ENCODE results near the gene ALDH1A3. TPM values are rescaled to one million over a fixed set of nuclear protein-coding genes. Genes with fewer than 3 reads are reported as not detected.

The ALDH1A3 gene
- total and polyA plus RNA-seq, 7 donors = 8.6 to 71.2 (median 36.4) TPM

- H3K27ac ChIP-seq = no peak overlapping the region
- no peaks in the 10 kb centered on the region for H3K27me3 ChIP-seq
- H3K36me3 ChIP-seq = peaks cover 0 to 35% (median 7%) of the 10 kb centered on the region in 4 donors
- no peak for TF ChIP-seq EP300 (IDR thresholded peaks at IDR 0.05)
- no peak for TF ChIP-seq POLR2AphosphoS5 (IDR thresholded peaks at IDR 0.05)
- DNase-seq = no peak
- intact Hi-C loops (cut with DNase I) = loop anchor here (5.0 kb wide), 1 partner anchor 328 kb away; the partner anchor contains the start of gene CHSY1
- no peak overlapping the region for H3K4me3 ChIP-seq
- 93 to 95% methylated on average over 5 of the region's 5 CpGs for WGBS, 2 donors
- H3K4me1 ChIP-seq = peaks cover 0 to 23% (median 6%) of the 10 kb centered on the region in 4 donors
- H3K9me3 ChIP-seq = no peaks in the 10 kb centered on the region
Observed at GRCh38 chr15:100923902-100924301, 44.3 kb downstream of the ALDH1A3 start.

GRCh38 chr15:100924436-100924835, 44.8 kb downstream of the ALDH1A3 start:
- H3K9me3 ChIP-seq = no peaks in the 10 kb centered on the region
- no peak overlapping the region for H3K27ac ChIP-seq
- no peaks in the 10 kb centered on the region for H3K27me3 ChIP-seq
- WGBS, 2 donors = 91 to 94% methylated on average over 11 of the region's 11 CpGs
- peaks cover 0 to 23% (median 6%) of the 10 kb centered on the region in 4 donors for H3K4me1 ChIP-seq
- no peak overlapping the region for H3K4me3 ChIP-seq
- peaks cover 0 to 35% (median 7%) of the 10 kb centered on the region in 4 donors for H3K36me3 ChIP-seq
- no peak for TF ChIP-seq POLR2AphosphoS5 (IDR thresholded peaks at IDR 0.05)
- TF ChIP-seq POLR2A (IDR thresholded peaks at IDR 0.05) = no peak
- no peak for TF ChIP-seq CTCF (IDR thresholded peaks at IDR 0.05)
- TF ChIP-seq EP300 (IDR thresholded peaks at IDR 0.05) = no peak
- no peak for DNase-seq
- intact Hi-C loops (cut with DNase I) = loop anchor here (5.0 kb wide), 1 partner anchor 328 kb away; the partner anchor contains the start of gene CHSY1

- TF ChIP-seq POLR2A (IDR thresholded peaks at IDR 0.05) = no peak
- TF ChIP-seq POLR2AphosphoS5 (IDR thresholded peaks at IDR 0.05) = no peak
- TF ChIP-seq EP300 (IDR thresholded peaks at IDR 0.05) = no peak
- Histone ChIP-seq H3K4me3 (no peak overlapping the region), H3K9me3 (no peaks in the 10 kb centered on the region), H3K36me3 (peaks cover 0 to 35% (median 7%) of the 10 kb centered on the region in 4 donors), H3K4me1 (peaks cover 0 to 14% (median 2%) of the 10 kb centered on the region in 4 donors), H3K27me3 (no peaks in the 10 kb centered on the region), H3K27ac (no peak overlapping the region)
- intact Hi-C loops (cut with DNase I) = no loop called here
- DNase-seq = no peak
- 19 to 74% methylated on average over 8 of the region's 8 CpGs for WGBS, 2 donors
Observed at GRCh38 chr15:100925480-100925879, 45.8 kb downstream of the ALDH1A3 start.

- intact Hi-C loops (cut with DNase I) = no loop called here
- 83 to 94% methylated on average over 11 of the region's 11 CpGs for WGBS, 2 donors
- Histone ChIP-seq H3K27me3 (no peaks in the 10 kb centered on the region), H3K4me3 (no peak overlapping the region), H3K4me1 (peaks cover 0 to 8% (median 0%) of the 10 kb centered on the region in 4 donors), H3K36me3 (peaks cover 0 to 35% (median 7%) of the 10 kb centered on the region in 4 donors), H3K9me3 (no peaks in the 10 kb centered on the region), H3K27ac (no peak overlapping the region)
- no peak for DNase-seq
- TF ChIP-seq CTCF (IDR thresholded peaks at IDR 0.05) (no peak), POLR2A (IDR thresholded peaks at IDR 0.05) (no peak), EP300 (IDR thresholded peaks at IDR 0.05) (no peak), POLR2AphosphoS5 (IDR thresholded peaks at IDR 0.05) (no peak)
Observed at GRCh38 chr15:100926258-100926657, 46.6 kb downstream of the ALDH1A3 start.

- WGBS, 2 donors = 80 to 97% methylated on average over 11 of the region's 11 CpGs
- H3K9me3 ChIP-seq = no peaks in the 10 kb centered on the region
- TF ChIP-seq CTCF (IDR thresholded peaks at IDR 0.05) (no peak), POLR2AphosphoS5 (IDR thresholded peaks at IDR 0.05) (no peak), POLR2A (IDR thresholded peaks at IDR 0.05) (no peak), EP300 (IDR thresholded peaks at IDR 0.05) (no peak)
- H3K4me1 ChIP-seq = peaks cover 0 to 4% (median 0%) of the 10 kb centered on the region in 4 donors
- no peak for DNase-seq
- no peaks in the 10 kb centered on the region for H3K27me3 ChIP-seq
- H3K27ac ChIP-seq = no peak overlapping the region
- peaks cover 0 to 35% (median 7%) of the 10 kb centered on the region in 4 donors for H3K36me3 ChIP-seq
- intact Hi-C loops (cut with DNase I) = no loop called here
- H3K4me3 ChIP-seq = no peak overlapping the region
Observed at GRCh38 chr15:100926971-100927756, 47.5 kb downstream of the ALDH1A3 start.
